GM12878 (cell line): ENCODE results near the gene PTCD2. TPM values are rescaled to one million over a fixed set of nuclear protein-coding genes. Genes with fewer than 3 reads are reported as not detected.

ENCODE experiments used
- ATAC-seq: fragments of 200-7000 bp; cut with Tn5 transposase; 3 replicates; pipeline ENCODE4 v1.9.1; 2020; ENCODE audit warnings: mild to moderate bottlenecking, moderate library complexity
- BruUV-seq: library from RNA; stranded (reverse); fragments of 400-500 nt; replicated peaks from 2 replicates; lab custom pipeline; 2021; lab: Mats Ljungman, UMichigan
- CTCF ChIA-PET: fragments of 300-600 bp; sonication (Branson Sonifier 250); formaldehyde crosslinking; extraction: SDS; loops from one replicate; lab custom pipeline; 2021; ENCODE audit warnings: inconsistent platforms; lab: Yijun Ruan, JAX
- POLR2A ChIA-PET: fragments of 350-600 bp; formaldehyde crosslinking; extraction: SDS; loops from one replicate; lab custom pipeline; 2021; ENCODE audit warnings: inconsistent platforms; lab: Charles Lee
- RAD21 ChIA-PET: fragments of 300-600 bp; sonication (Branson Sonifier 250); formaldehyde crosslinking; loops from one replicate; lab custom pipeline; 2023; ENCODE audit warnings: antibody characterized with exemption; ENCODE audit not compliant: unreplicated experiment; lab: Charles Lee
- SMC1A ChIA-PET: fragments of 300-600 bp; sonication (Branson Sonifier 250); formaldehyde crosslinking; loops from one replicate; lab custom pipeline; 2023; ENCODE audit not compliant: unreplicated experiment, uncharacterized antibody; lab: Charles Lee
- DNase-seq: peaks from one replicate; pipeline ENCODE4 v3.0.0-alpha.2; 2011; ENCODE audit warnings: low read depth, low spot score
- FAIRE-seq: peaks from 3 replicates; lab custom pipeline; 2011; peaks lifted over from hg19 to GRCh38; lab: Jason Lieb, UNC
- H2AFZ ChIP-seq: 2 replicates; pipeline ENCODE4 v1.6.0; 2011; ENCODE audit warnings: low read depth, low read length, control low read depth; ENCODE audit not compliant: control insufficient read depth
- H3K27ac ChIP-seq: 2 replicates; pipeline ENCODE4 v1.5.1; 2011; ENCODE audit warnings: control low read depth; ENCODE audit not compliant: control insufficient read depth, insufficient read depth
- H3K27me3 ChIP-seq, 2 experiments: replicated peaks in 1 of 2; 2 replicates each; pipeline versions ENCODE4 v1.6.0 to v1.6.1; 2011; ENCODE audit warnings: low read length in 1 of 2; ENCODE audit not compliant: control insufficient read depth in 2 of 2, insufficient read depth in 2 of 2
- H3K36me3 ChIP-seq, 2 experiments: 2 replicates each; pipeline ENCODE4 v1.5.1; 2011; ENCODE audit warnings: low read length in 1 of 2; ENCODE audit not compliant: control insufficient read depth in 2 of 2, insufficient read depth in 2 of 2
- H3K4me1 ChIP-seq: 2 replicates; pipeline ENCODE4 v1.6.1; 2011; ENCODE audit warnings: mild to moderate bottlenecking, low read length, moderate library complexity, mixed read lengths; ENCODE audit not compliant: control insufficient read depth, insufficient read depth
- H3K4me2 ChIP-seq: 2 replicates; pipeline ENCODE4 v1.6.0; 2011; ENCODE audit warnings: control low read depth; ENCODE audit not compliant: control insufficient read depth, insufficient read depth
- H3K4me3 ChIP-seq: fragments of 200-600 bp; sonication (generic); 2 replicates; pipeline ENCODE4 v1.5.1; 2016
- H3K79me2 ChIP-seq: 2 replicates; pipeline ENCODE4 v1.6.0; 2011; ENCODE audit warnings: low read length; ENCODE audit not compliant: control insufficient read depth, insufficient read depth
- H3K9ac ChIP-seq: 2 replicates; pipeline ENCODE4 v1.8.0; 2011; ENCODE audit warnings: low read length, control low read depth, mixed read lengths; ENCODE audit not compliant: control insufficient read depth, insufficient read depth
- H3K9me3 ChIP-seq: replicated peaks from 3 replicates; pipeline ENCODE4 v1.5.1; 2011; ENCODE audit warnings: mild to moderate bottlenecking, low read length; ENCODE audit not compliant: control insufficient read depth, insufficient read depth
- H4K20me1 ChIP-seq: 2 replicates; pipeline ENCODE4 v1.6.0; 2011; ENCODE audit not compliant: control insufficient read depth, insufficient read depth
- ASH2L ChIP-seq: fragments of 300-600, 200-600 bp; sonication (generic); IDR thresholded peaks from 2 replicates; pipeline ENCODE4 v1.6.1; 2017; ENCODE audit warnings: low read depth, mild to moderate bottlenecking, borderline replicate concordance
- BACH1 ChIP-seq: fragments of 450-650 bp; IDR thresholded peaks from 2 replicates; pipeline ENCODE4 v1.6.1; 2017; ENCODE audit warnings: mild to moderate bottlenecking, borderline replicate concordance
- EED ChIP-seq: sonication (generic); IDR thresholded peaks from 2 replicates; pipeline ENCODE4 v1.6.1; 2016; ENCODE audit warnings: antibody characterized with exemption, low read depth
- GABPA ChIP-seq: IDR thresholded peaks from 2 replicates; pipeline ENCODE4 v1.6.1; 2014; ENCODE audit warnings: antibody characterized with exemption, low read depth, mild to moderate bottlenecking, inconsistent platforms
- JUNB ChIP-seq: IDR thresholded peaks from 2 replicates; pipeline ENCODE4 v1.6.1; 2016; ENCODE audit warnings: antibody characterized with exemption, mild to moderate bottlenecking
- MEF2A ChIP-seq: IDR thresholded peaks from 2 replicates; pipeline ENCODE4 v1.6.1; 2011; ENCODE audit warnings: low read depth, mild to moderate bottlenecking, low read length, moderate library complexity; ENCODE audit not compliant: insufficient read depth
- MTA3 ChIP-seq: IDR thresholded peaks from 2 replicates; pipeline ENCODE4 v1.6.1; 2012; ENCODE audit warnings: low read length, inconsistent platforms, borderline replicate concordance
- MYB ChIP-seq: fragments of 150-350 bp; IDR thresholded peaks from 2 replicates; pipeline ENCODE4 v1.6.1; 2014; ENCODE audit warnings: mild to moderate bottlenecking, low read depth, low read length, borderline replicate concordance
- POLR2AphosphoS2 ChIP-seq: IDR thresholded peaks from 2 replicates; pipeline ENCODE4 v1.6.1; 2011; ENCODE audit warnings: low read depth, mild to moderate bottlenecking, low read length, improper control_type of control experiment, moderate library complexity
- RAD21 ChIP-seq: IDR thresholded peaks from 2 replicates; pipeline ENCODE4 v1.6.1; 2011; ENCODE audit warnings: mild to moderate bottlenecking, low read depth, low read length, moderate library complexity; ENCODE audit not compliant: insufficient read depth
- RBBP5 ChIP-seq: fragments of 200-600 bp; sonication (generic); conservative IDR thresholded peaks from 2 replicates; pipeline ENCODE4 v1.6.1; 2016
- SIX5 ChIP-seq: IDR thresholded peaks from 2 replicates; pipeline ENCODE4 v1.6.1; 2011; ENCODE audit warnings: mild to moderate bottlenecking, low read depth, low read length, moderate library complexity; ENCODE audit not compliant: severe bottlenecking
- SP1 ChIP-seq: IDR thresholded peaks from one replicate; pipeline ENCODE4 v1.6.1; 2011; ENCODE audit warnings: low read depth, low read length
- ZBED1 ChIP-seq: IDR thresholded peaks from 2 replicates; pipeline ENCODE4 v1.6.1; 2016; ENCODE audit warnings: borderline replicate concordance
- ZNF207 ChIP-seq: fragments of 450-650 bp; IDR thresholded peaks from 2 replicates; pipeline ENCODE4 v1.6.1; 2014; ENCODE audit warnings: antibody characterized with exemption, mild to moderate bottlenecking, borderline replicate concordance
- ZNF217 ChIP-seq: fragments of 450-650 bp; IDR thresholded peaks from 2 replicates; pipeline ENCODE4 v1.6.1; 2017; ENCODE audit warnings: antibody characterized with exemption, mild to moderate bottlenecking
- WGBS: methylation state at CpG from one replicate; pipeline ENCODE4 v1.1.6; 2016; ENCODE audit warnings: low lambda C conversion rate; ENCODE audit not compliant: insufficient replicate concordance, insufficient coverage; ENCODE audit errors: missing lambda C conversion rate; 5-methylcytosine and 5-hydroxymethylcytosine counted together
- in situ Hi-C: fragments of 300-500 bp; cut with MboI; formaldehyde crosslinking; loops from 9 replicates; pipeline ENCODE4 v1.14.3; 2018; ENCODE audit warnings: mixed read lengths
- intact Hi-C: fragments of 100-400 bp; cut with micrococcal nuclease; formaldehyde crosslinking; loops from one replicate; pipeline ENCODE4 v1.14.2; 2022; ENCODE audit not compliant: unreplicated experiment
- polyA plus RNA-seq, 11 experiments: library from polyadenylated mRNA; depleted of rRNA in 4 of 11; unstranded in 6 of 11; stranded (reverse) in 5 of 11; fragments of >200 nt; fragmentation: Nextera tagmentation in 4 of 11; fragmentation: Illumina TruSeq in 1 of 11; extraction: Ambion mirVana in 4 of 11; extraction: Trizol in 1 of 11; gene quantifications; 1 replicate in 1 of 11; 2 replicates in 10 of 11; pipeline versions ENCODE4 v1.2.1 to v1.2.3, GENCODE V29; 2011 to 2016; ENCODE audit warnings: inconsistent platforms in 2 of 11, missing spikeins in 2 of 11, low read depth in 1 of 11
- total RNA-seq, 4 experiments: library from RNA; depleted of rRNA in 3 of 4; stranded (reverse); fragments of >200 nt in 3 of 4; fragmentation: Illumina TruSeq in 1 of 4; extraction: Trizol in 1 of 4; gene quantifications; 2 replicates each; pipeline versions ENCODE4 v1.2.1 to v1.2.3, GENCODE V29; 2013 to 2021
- TF ChIP-seq, protein P1 (sequence below): IDR thresholded peaks from 2 replicates; pipeline ENCODE4 v1.6.1; 2011; ENCODE audit warnings: low read depth, mild to moderate bottlenecking, low read length, moderate library complexity, borderline replicate concordance; ENCODE audit errors: extremely low read depth
- TF ChIP-seq, protein P2 (sequence below): IDR thresholded peaks from 2 replicates; pipeline ENCODE4 v1.6.1; 2011; ENCODE audit warnings: borderline replicate concordance, low read depth, mild to moderate bottlenecking, moderate library complexity, low read length; ENCODE audit not compliant: insufficient read depth, poor library complexity, severe bottlenecking
- TF ChIP-seq, protein P3 (sequence below): fragments of 450-650 bp; IDR thresholded peaks from 2 replicates; pipeline ENCODE4 v1.6.1; 2014; ENCODE audit warnings: mild to moderate bottlenecking
- TF ChIP-seq, protein P4 (sequence below): fragments of 450-650 bp; conservative IDR thresholded peaks from 2 replicates; pipeline ENCODE4 v1.6.1; 2017; ENCODE audit warnings: mild to moderate bottlenecking, moderate library complexity

PTCD2 gene
- total and polyA plus RNA-seq, 10 of the 15 experiments (the other 5 are each of a cell fraction or from before 2014, with no cell fraction given), result 8.7 to 15.0 (median 11.9) TPM

DNA sequence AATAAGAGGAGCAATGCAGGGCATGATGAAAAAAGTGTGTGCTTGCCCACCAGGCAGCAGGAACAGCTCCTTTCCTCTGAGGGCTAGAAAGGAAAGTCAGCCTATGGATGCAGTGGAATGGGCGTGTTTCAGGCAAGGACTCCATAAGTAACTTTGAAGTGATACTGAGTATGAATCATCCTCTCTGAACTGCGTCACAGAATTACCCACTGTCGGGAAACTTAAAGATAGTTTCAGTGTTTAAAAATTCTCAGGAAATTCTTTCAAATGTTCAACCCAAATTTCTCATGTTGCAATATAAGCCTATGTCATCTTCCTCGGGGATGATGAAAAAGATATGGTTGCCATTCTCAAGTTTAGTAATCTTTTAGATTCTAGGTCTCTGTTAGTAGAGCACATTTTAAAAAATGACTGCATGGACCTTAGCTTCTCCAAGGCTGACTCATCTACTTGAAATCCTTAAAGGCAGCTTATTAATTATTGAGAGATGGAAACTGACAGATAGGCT lies 27.7 kb downstream of the PTCD2 start (continued):
- no peak for TF ChIP-seq MTA3
- no peak for TF ChIP-seq GABPA
- TF ChIP-seq RAD21, result no peak
- no peak for TF ChIP-seq ZNF217
- TF ChIP-seq, protein P1, sequence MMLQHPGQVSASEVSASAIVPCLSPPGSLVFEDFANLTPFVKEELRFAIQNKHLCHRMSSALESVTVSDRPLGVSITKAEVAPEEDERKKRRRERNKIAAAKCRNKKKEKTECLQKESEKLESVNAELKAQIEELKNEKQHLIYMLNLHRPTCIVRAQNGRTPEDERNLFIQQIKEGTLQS, result no peak
- TF ChIP-seq, protein P2, sequence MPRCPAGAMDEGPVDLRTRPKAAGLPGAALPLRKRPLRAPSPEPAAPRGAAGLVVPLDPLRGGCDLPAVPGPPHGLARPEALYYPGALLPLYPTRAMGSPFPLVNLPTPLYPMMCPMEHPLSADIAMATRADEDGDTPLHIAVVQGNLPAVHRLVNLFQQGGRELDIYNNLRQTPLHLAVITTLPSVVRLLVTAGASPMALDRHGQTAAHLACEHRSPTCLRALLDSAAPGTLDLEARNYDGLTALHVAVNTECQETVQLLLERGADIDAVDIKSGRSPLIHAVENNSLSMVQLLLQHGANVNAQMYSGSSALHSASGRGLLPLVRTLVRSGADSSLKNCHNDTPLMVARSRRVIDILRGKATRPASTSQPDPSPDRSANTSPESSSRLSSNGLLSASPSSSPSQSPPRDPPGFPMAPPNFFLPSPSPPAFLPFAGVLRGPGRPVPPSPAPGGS, result no peak
- TF ChIP-seq MEF2A, result 0 out of 2 replicates have a peak, but pooled peaks have one; percentile 12
- TF ChIP-seq ASH2L, result no peak
- no peak for TF ChIP-seq ZNF207
- TF ChIP-seq JUNB, result peak; percentile 29; the same call in 1 of the 2 replicates
- no peak for TF ChIP-seq POLR2AphosphoS2
- TF ChIP-seq ZBED1, result peak; percentile 84; the same call in 1 of the 2 replicates
- peak; percentile 64 for TF ChIP-seq EED

DNA sequence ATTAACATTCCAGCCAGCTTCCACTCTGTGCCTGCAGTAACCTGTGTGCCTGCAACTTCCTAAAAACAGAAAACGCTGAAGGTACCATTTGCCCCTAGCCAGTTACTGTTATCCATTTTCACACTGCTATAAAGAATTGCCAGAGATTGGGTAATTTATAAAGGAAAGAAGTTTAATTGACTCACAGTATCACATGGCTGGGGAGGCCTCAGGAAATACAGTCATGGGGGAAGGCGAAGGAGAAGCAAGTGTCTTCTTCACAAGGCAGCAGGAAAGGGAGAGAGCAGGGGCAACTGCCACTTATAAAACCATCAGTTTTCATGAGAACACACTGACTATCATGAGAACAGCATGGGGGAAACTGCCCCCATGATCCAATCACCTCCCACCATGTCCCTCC lies 31.2 kb downstream of the PTCD2 start:
- H3K4me2 ChIP-seq, result no peak overlapping the region
- no peak overlapping the region for H3K27ac ChIP-seq
- H3K4me3 ChIP-seq, result no peak overlapping the region
- H3K27me3 ChIP-seq, result no peaks in the 10 kb centered on the region
- no peaks in the 10 kb centered on the region for H4K20me1 ChIP-seq
- no peak for FAIRE-seq
- DNase-seq, result no peak
- H3K36me3 ChIP-seq, result no peaks in the 10 kb centered on the region; a peak in 1 of 4 replicates
- H3K79me2 ChIP-seq, result no peaks in the 10 kb centered on the region
- WGBS, result 92% methylated on average over 2 of the region's 2 CpGs
- H3K9ac ChIP-seq, result no peak overlapping the region
- intact Hi-C loops, result no loop called here
- ATAC-seq, result no peak
- SMC1A ChIA-PET, result no interaction called here
- no TSS peak for BruUV-seq
- CTCF ChIA-PET, result no interaction called here
- H3K4me1 ChIP-seq, result peaks cover 14% of the 10 kb centered on the region
- RAD21 ChIA-PET, result no interaction called here
- H3K9me3 ChIP-seq, result no peaks in the 10 kb centered on the region
- in situ Hi-C loops, result no loop called here
- no peak overlapping the region for H2AFZ ChIP-seq
- POLR2A ChIA-PET, result no interaction called here
- TF ChIP-seq RBBP5 (no peak), BACH1 (no peak), MYB (no peak), SIX5 (no peak), SP1 (no peak)
- TF ChIP-seq, protein P3, sequence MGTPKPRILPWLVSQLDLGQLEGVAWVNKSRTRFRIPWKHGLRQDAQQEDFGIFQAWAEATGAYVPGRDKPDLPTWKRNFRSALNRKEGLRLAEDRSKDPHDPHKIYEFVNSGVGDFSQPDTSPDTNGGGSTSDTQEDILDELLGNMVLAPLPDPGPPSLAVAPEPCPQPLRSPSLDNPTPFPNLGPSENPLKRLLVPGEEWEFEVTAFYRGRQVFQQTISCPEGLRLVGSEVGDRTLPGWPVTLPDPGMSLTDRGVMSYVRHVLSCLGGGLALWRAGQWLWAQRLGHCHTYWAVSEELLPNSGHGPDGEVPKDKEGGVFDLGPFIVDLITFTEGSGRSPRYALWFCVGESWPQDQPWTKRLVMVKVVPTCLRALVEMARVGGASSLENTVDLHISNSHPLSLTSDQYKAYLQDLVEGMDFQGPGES, result no peak
- TF ChIP-seq, protein P4, sequence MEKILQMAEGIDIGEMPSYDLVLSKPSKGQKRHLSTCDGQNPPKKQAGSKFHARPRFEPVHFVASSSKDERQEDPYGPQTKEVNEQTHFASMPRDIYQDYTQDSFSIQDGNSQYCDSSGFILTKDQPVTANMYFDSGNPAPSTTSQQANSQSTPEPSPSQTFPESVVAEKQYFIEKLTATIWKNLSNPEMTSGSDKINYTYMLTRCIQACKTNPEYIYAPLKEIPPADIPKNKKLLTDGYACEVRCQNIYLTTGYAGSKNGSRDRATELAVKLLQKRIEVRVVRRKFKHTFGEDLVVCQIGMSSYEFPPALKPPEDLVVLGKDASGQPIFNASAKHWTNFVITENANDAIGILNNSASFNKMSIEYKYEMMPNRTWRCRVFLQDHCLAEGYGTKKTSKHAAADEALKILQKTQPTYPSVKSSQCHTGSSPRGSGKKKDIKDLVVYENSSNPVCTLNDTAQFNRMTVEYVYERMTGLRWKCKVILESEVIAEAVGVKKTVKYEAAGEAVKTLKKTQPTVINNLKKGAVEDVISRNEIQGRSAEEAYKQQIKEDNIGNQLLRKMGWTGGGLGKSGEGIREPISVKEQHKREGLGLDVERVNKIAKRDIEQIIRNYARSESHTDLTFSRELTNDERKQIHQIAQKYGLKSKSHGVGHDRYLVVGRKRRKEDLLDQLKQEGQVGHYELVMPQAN, result no peak
